Fibroblast of skin of right biceps (primary cell): ENCODE measurements around the gene CIRBP.

ENCODE experiments used
- DNase-seq: peaks from one replicate; pipeline ENCODE4 v3.0.0-alpha.2; 2013

CIRBP gene

GRCh38 chr19:1269478-1270212, 513 bp downstream of the CIRBP start:
- peak; percentile 88 for DNase-seq

GRCh38 chr19:1270213-1270853, 1.2 kb downstream of the CIRBP start:
- DNase-seq = peak; percentile 34

GRCh38 chr19:1270854-1271527, 1.9 kb downstream of the CIRBP start:
- DNase-seq = no peak

- DNase-seq = no peak
These were observed 2.6 kb downstream of the CIRBP start for GRCh38 chr19:1271528-1272422.

DNA sequence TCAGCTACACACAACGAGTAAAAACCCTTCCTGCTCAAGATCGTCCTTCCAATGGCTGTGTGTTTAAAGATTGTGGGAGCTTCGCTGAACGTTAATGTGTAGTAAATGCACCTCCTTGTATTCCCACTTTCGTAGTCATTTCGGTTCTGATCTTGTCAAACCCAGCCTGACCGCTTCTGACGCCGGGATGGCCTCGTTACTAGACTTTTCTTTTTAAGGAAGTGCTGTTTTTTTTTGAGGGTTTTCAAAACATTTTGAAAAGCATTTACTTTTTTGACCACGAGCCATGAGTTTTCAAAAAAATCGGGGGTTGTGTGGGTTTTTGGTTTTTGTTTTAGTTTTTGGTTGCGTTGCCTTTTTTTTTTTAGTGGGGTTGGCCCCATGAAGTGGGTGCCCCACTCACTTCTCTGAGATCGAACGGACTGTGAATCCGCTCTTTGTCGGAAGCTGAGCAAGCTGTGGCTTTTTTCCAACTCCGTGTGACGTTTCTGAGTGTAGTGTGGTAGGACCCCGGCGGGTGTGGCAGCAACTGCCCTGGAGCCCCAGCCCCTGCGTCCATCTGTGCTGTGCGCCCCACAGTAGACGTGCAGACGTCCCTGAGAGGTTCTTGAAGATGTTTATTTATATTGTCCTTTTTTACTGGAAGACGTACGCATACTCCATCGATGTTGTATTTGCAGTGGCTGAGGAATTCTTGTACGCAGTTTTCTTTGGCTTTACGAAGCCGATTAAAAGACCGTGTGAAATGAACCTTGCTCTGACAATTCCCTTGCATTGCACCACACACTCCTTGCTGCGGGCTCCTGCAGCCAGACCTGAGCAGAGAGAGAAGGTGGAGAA, 3.5 kb downstream of the CIRBP start:
- DNase-seq = no peak

DNA sequence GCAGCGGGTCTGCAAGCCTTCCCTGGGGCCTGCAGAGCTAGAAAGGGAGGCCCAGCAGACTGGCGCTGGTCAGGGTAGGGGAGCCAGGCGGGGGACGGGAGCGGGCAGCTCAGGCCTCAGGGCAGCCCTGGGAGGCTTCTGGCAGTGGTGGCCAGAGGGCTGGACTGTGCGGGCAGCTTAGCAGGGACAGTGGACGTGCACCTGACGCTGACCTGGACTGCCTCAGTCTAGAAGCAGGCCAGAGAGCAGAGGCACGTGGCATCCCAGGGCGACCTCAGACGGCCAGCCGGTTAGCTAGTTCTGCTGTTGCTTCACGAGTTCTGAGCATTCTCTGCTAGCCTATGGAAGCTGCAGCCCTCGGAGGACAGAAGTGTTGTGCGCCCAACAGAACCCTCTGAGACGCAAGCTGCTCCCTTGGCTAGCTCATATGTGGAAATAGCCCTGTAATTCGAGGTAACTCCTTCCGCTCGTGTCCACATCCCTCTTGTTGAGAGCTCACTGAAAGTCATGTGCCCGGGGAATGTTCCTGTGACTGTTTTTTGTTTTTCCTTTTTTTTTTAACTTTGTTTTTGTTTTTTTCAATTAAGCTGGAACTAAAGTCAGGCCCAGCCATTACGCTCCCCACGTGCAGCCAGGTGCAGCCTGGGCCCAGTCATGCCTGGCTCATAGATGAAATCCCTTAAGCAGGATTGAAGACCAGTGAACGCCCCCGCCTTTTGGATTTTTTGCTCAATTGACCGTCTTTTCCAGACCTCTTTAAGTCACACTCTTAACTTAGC, 4.3 kb downstream of the CIRBP start:
- no peak for DNase-seq

GRCh38 chr19:1274081-1274851, 5.1 kb downstream of the CIRBP start:
- DNase-seq = no peak

GRCh38 chr19:1274852-1275259, 5.7 kb downstream of the CIRBP start:
- peak; percentile 41 for DNase-seq

DNA sequence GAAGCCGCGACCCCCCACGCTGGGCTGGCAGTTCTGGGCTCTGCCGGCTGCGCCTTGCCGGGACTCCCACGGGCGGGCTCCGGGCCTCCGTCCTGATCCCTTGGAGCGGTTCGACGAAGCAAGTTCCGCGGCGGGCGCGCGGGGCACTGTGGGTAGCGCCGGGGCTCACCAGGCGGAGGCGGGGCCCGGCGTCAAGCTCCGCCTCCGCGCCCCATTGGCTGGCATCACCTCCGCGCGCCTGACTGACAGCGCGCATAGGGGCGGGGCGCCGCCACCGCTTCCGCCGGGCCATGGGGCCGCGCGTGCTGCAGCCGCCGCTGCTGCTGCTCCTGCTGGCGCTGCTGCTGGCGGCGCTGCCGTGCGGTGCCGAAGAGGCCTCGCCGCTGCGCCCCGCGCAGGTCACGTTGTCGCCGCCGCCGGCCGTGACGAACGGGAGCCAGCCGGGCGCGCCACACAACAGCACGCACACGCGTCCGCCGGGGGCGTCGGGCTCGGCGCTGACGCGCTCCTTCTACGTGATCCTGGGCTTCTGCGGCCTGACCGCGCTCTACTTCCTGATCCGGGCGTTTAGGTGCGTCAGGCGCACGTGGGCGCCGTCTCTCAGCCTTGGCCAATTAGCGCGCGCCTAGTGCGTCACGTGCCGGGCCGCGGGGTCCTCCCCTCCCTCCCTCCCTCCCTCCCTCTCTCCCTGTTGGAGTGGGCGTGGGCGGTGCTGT, 6.3 kb downstream of the CIRBP start, which contains the start of gene FAM174C:
Gene FAM174C (plus strand): TSS at position 271 of the 716 bp plus-strand sequence. CDS start 20 bp downstream, at position 291.
- peak; percentile 98 for DNase-seq

DNA sequence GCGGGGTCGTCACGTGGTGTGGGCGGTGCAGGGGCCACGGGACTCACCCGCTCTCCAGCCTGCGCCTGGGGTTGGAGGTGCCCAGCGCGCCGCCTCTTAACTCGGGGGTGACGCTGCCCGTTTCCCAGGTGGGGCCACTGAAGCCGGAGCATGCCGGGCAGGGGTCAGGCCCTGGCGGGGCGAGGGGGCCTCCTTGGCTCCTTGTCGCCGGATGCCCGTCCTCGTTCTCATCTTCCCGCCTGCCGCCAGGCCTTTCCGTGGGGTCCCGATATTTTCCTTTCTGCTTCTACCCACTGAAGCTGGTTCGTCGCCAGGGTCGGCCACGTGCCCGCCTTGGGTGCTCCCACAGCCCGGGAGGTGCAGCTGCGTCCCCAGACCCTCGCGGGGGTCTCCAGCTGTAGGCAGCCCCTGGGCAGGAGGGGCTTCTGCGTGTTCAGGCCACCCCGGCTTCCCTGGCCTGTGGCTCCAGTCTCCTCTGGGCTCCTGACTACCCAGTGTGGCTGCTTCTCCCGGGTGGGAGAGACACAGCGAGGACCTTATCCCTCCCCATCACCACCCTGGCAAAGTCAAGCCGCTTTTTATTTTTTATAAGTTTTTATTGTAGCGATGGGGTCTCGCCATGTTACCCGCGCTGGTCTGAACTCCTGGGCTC, 7.0 kb downstream of the CIRBP start:
- no peak for DNase-seq

DNA sequence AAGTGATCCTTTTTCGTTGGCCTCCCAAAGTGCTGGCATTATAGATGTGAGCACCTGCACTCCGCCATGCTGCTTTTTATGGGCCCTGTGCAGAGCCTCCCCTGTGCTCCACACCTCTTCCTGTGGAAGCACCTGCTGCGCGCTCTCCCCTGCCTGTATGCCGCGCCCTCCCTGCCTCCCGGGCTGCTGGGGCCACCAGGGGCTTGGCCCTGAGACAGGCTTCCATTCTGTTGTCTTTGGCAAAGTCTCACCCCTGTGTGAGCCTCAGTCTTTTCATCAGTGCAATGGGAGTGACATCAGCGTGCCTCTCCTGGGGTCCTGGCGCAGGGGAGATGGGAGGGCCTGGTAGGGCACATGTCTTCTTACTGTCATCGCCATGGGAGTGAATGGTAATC, 7.5 kb downstream of the CIRBP start:
- DNase-seq = no peak

- DNase-seq = no peak
These were observed 7.9 kb downstream of the CIRBP start for GRCh38 chr19:1277061-1277460.

DNA sequence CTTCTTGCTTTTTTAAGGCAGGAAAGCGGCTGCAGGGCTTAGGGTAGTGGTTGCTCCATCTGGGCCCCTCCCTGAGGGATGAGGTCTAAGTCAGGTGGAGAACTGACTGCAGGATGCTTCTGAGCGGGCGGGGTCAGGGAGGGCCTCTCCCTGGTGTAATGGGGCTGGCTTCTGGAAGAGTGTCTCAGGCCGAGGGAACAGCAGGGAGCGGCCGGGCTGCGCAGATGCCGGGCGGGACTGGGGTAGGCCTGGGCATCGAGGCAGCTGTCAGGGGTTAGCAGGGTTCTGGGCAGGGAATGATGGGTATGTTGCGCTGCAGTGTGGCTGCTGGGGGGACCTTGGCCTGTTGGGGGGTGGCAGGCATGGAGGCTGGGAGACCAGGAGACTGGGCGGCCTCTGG, 8.9 kb downstream of the CIRBP start:
- no peak for DNase-seq

GRCh38 chr19:1278713-1279660, 9.9 kb downstream of the CIRBP start:
- no peak for DNase-seq

DNA sequence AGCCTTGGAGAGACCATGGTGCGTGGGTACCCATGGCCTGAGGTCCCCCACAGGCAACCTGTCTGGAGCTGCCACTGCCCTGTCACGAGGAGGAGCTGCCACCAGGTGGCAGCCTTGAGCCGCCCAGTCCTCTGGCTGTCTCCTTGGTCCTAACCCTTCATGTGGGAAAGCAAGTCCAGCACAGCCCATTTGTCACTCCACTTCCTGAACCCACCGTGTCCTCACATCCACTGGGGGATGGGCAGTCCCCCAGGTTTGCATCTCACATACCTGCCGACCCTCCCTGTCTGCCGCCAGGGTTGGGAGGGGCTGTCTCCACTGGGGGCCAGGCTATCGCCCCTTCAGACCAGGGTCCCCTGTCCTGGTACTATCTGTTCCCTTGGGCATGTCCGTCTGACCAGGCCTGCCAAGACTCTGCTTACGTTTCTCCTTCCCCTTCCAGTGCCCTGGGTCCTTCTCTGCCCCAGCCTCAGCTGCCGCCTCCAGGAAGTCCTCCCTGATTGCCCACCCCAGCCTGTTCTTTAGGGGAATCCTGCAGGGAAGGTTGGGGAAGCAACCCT, 10.7 kb downstream of the CIRBP start:
- DNase-seq = peak; percentile 74

DNA sequence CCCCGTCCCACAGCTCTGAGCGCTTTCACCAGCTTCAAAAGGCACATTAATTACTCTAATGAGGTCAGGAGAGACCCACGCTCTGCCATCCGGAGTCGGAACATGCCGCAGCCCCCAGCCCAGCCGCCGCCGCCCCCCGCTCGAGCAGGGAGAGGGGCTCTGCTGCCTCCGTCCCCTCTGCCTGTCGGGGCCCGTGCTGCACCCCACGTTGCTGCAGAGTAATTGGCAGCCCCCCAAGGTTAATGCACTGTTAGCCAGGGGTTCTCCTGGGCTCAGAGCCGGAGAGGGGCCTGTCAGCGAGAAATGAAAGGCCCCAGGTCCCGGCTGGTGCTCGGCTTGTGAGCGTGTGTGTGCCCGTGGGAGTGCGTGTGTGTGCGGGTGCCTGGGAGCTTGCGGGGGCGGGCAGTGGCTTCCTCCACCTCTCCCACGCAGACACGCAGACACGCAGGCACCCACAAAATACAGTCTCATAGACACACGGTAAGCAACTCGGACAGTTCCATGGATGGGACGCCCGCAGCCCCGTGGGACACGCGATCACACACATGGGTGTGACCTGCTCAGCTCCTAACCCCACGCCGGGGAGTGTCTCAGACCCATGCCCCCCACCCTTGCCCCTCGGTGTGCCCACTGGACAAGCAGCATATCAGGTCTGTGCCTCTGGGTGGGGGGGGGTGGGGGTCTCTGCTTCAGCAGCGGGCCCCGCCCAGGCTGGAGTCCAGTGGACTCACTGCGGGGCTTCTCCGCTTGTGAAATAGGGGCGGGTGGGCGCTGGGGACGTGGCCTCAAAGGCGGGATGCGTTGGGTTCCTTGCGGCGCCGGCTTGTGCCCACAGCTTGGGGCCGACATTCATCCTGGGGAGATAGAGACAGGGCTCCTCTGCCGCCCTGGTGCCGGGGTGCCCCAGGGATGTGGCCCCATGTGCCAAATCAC, 11.8 kb downstream of the CIRBP start:
- DNase-seq = no peak
